Stimulated activated CD4-positive, alpha-beta T cell treated with anti-CD3 and anti-CD28 coated beads, Interleukin-12 subunit alpha, Interleukin-12 subunit beta, amount 100 ng/mL, for 24 hours (primary cell): ENCODE results near the gene ATG7.
"Not testable (repeated sequence)": the region's sequence is repeated elsewhere in the genome, so short reads cannot be mapped to it uniquely, and the experiment has no call there.

Experiments used
- DNase-seq, 2 experiments: peaks; one replicate each; pipeline ENCODE4 v3.0.0-alpha.2; 2020; ENCODE audit warnings: low read depth in 2 of 2

ATG7 gene

DNA sequence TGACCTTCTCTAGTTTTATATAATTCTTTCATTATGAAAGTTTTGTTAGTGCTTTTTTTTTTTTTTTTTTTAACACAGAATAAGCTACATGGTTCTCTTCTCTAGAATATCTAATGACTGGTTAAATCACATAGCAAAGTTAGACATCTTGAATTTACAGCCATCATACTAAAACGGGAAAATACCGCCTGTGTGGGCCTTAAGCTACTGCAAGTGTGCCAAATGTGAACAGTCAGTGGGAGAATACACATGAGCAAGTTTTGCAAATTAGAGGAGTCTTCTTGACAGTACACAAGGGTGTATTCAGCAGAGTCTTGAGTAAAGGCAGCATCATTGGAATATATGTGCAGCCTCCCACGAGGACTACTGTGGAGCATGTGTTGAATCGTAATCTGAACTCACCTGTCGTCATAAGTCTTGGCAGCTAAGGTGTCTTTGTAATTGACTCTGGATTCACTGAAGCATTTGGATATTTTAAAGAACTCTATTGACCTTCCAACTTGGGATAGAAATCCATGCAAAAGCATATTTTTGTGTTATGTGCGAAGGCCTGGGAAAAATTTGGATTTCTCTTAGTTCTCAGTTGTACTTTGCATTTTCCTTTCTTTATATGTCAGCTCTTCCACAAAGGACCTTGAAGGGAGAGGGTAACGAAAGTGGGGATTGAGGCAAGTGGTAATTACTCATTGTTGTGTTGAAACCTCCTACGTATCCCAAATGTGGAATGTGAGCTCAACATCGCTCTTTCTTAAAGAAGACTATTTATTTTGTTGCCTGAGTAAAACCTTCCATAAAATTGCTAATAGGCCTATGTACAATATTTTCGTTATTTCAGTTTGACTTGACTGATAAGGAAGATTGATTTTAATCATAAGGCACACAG is 117.4 kb downstream of the ATG7 start:
- DNase-seq, result no peak

DNA sequence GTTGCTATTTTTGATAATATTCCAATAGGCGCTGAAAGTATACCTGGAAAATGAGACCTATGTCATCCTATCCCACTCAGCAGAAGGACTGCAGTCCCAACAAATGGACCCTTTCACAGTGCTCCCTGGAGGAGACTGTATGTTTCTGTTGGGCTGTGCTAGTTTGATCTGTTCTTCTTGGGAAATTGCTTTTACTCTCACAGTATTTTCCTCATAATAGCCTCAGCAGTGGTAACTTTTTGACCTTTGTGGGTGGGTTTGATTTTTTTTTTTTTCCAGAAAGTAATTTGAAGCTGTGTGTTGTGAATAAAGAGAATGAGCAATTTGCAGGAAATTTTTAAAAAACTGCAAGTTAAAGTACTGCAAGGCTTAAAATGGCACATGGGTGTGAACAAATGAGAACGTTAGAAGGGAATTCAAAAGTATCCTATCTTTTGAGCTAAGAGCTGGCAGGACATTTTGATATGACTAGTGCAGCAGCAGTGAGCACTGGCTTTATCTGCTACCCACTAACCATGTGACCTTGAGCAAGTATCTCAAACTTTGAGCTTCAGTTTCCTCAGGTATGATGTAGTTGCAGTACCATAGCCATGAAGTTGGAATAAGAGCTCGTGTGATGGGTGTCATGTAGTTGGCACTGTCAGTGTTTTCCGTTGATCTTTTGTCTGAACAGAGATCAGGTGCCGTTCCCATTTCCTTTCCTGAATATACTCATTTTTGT is 118.4 kb downstream of the ATG7 start:
- no peak for DNase-seq

DNA sequence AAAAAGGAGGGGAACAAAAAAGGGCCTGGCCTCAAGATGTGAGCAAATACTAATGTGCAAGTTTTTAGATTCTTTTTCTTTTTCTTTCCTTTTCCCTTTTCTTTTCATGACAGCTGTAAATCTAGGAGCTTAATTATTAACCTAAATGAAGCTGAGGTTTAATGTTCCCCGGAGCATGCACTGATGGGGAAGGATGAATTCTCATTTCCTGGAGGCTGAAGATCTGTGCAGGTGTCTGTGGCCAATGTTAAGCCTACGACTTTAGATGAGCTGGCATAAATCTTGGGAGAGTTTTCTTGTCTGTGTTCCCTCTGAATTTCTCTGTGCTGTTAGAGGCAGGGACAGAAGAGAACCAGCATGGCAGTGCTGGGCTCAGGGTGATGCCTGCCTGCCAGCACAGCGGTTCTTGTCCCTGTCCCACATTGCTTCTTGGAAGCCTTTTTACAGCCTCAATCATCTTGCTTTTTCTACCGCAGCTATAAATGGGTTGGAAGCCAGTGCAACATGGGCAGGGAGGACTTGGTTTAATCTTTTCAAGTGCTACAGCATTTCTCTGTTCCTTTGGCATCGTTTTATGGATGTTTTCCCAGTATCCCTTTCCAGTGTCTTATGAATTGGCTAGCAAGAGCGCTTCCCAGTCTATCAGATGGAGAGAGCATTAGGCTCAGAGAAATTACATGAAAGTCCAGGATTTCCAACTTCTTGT is 119.1 kb downstream of the ATG7 start:
- DNase-seq, result no peak

- DNase-seq, result no peak
Observed at GRCh38 chr3:11392014-11392859, 120.0 kb downstream of the ATG7 start.

GRCh38 chr3:11392860-11393114 is 120.6 kb downstream of the ATG7 start:
- DNase-seq, result no peak

DNA sequence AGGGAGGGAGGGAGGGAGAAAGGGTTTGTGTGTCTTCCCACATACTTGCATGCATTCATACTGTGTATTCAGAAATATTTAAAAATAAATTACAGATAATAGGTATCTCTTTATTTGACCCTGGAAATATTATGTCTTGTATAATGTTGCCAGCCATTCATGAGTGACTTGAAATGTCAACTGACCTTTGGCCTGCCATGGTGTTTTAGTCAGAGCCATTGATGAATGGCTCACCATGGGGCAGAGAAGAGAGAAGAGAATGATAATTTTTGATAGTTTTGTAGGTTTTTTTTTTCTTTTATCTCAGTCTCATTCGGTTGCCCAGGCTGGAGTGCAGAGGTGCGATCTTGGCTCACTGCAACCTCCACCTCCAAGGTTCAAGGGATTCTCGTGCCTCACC is 121.2 kb downstream of the ATG7 start:
- DNase-seq, result no peak

GRCh38 chr3:11394392-11394791 is 122.2 kb downstream of the ATG7 start:
- DNase-seq, result no peak

GRCh38 chr3:11400213-11400612 is 128.0 kb downstream of the ATG7 start:
- no peak for DNase-seq

- DNase-seq, result no peak
Observed at GRCh38 chr3:11401434-11401833, 129.2 kb downstream of the ATG7 start.

GRCh38 chr3:11405323-11405722 is 133.1 kb downstream of the ATG7 start:
- DNase-seq, result no peak

GRCh38 chr3:11407644-11408043 is 135.4 kb downstream of the ATG7 start:
- no peak for DNase-seq

DNA sequence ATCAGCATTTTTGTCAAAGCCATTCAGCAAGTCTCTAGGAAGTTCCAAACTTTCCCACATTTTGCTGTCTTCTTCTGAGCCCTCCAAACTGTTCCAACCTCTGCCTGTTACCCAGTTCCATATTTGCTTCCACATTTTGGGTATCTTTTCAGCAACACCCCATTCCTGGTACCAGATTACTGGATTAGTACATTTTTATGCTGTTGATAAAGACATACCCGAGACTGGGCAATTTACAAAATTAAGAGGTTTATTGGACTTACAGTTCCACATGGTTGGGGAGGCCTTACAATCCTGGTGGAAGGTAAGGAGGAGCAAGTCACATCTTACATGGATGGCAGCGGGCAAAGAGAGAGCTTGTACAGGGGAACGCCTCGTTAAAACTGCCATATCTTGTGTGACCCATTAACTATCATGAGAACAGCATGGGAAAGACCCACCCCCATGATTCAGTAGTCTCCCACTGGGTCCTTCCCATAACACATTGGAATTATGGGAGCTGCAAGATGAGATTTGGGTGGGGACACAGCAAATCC is 136.2 kb downstream of the ATG7 start:
- DNase-seq, result not testable (repeated sequence)

GRCh38 chr3:11410564-11410963 is 138.4 kb downstream of the ATG7 start:
- no peak for DNase-seq

- no peak for DNase-seq
Observed at GRCh38 chr3:11411956-11412355, 139.8 kb downstream of the ATG7 start.

- DNase-seq, result no peak
Observed at GRCh38 chr3:11413071-11413470, 140.9 kb downstream of the ATG7 start.

- DNase-seq, result no peak
Observed at GRCh38 chr3:11415099-11415498, 142.9 kb downstream of the ATG7 start.

DNA sequence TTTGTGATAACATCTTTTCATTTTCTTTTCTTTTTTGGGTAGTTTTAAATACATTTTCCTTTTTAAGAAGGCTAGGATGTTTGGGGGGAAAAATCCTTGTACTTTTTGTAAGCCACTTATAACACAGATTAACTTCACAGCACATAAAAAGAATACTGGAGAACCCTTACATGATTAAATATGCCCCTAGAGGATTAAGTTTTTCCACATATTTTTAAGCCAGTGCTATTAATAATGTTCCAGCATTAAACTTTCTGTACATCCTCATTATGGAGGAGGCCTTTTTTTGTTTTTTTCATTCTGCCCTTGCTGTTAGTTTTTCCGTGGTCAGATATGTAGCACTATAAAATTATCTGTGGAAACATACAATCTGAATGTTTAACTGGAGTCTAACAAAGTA is 147.9 kb downstream of the ATG7 start:
- no peak for DNase-seq

GRCh38 chr3:11422291-11422690 is 150.1 kb downstream of the ATG7 start:
- DNase-seq, result no peak

GRCh38 chr3:11423868-11424267 is 151.7 kb downstream of the ATG7 start:
- no peak for DNase-seq

DNA sequence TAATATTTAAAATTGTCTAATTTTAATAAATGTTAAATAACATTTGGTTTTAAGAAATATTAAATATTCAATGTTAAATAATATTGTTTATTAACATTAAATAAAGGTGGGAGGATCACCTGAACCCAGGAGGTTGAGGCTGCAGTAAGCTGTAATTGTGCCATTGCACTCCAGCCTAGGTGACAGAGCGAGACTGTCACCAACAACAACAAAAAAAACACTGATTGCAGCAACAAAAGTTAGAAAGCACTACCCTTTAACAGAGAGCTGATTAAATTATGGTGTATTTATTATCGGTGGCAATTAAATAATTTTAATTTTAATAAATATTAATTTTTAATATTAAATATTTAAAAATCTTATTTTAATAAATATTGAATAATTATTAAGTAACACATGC is 152.1 kb downstream of the ATG7 start:
- DNase-seq, result no peak

DNA sequence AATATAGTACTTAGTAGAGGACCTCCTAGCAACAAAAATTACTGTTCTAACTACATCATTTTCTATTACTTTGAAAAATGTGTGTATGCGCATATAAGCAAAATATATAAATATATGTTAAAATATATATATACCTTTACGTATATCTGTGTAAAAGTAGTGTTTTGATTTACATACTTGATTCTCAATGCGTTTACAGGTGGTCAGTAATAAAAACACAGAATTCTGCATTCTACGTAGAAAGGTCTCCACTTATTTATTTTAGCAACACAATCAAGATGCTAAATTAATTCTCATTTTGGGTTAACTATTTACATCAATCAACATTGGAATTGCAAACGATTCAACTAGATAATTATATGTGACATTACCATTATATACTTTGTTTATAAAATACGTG is 158.0 kb downstream of the ATG7 start:
- no peak for DNase-seq

DNA sequence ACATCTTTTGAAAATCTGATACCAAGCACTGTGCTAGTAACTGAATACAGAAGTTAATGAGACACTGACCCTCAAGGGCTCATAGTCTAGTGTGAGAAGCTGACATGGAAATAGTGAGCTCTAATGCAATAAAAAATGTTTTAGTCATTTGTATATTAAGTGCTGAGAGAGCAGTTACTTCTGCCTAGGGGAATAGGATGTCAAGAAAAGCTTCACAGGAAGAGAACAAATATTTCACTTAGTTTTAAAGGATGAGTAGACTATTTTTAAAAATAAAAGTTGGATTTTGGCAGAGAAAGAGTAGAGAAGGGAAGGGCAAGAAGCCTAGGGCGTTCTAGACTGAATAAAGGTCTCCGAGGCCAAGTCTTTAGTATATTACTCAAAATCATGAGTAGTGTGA is 158.4 kb downstream of the ATG7 start:
- no peak for DNase-seq
